ENCODE results near the gene SUN1.

Gene SUN1

GRCh38 chr7:805261-805660, 27.0 kb upstream of the SUN1 start:
- DNase-seq (ENCODE audit: low spot score), result no peak

GRCh38 chr7:815284-816216, 16.7 kb upstream of the SUN1 start:
- no peak for DNase-seq (ENCODE audit: low spot score)

- peak; percentile 98 for DNase-seq (ENCODE audit: low spot score)
Measured at GRCh38 chr7:816300-816750, 16.0 kb upstream of the SUN1 start.

DNA sequence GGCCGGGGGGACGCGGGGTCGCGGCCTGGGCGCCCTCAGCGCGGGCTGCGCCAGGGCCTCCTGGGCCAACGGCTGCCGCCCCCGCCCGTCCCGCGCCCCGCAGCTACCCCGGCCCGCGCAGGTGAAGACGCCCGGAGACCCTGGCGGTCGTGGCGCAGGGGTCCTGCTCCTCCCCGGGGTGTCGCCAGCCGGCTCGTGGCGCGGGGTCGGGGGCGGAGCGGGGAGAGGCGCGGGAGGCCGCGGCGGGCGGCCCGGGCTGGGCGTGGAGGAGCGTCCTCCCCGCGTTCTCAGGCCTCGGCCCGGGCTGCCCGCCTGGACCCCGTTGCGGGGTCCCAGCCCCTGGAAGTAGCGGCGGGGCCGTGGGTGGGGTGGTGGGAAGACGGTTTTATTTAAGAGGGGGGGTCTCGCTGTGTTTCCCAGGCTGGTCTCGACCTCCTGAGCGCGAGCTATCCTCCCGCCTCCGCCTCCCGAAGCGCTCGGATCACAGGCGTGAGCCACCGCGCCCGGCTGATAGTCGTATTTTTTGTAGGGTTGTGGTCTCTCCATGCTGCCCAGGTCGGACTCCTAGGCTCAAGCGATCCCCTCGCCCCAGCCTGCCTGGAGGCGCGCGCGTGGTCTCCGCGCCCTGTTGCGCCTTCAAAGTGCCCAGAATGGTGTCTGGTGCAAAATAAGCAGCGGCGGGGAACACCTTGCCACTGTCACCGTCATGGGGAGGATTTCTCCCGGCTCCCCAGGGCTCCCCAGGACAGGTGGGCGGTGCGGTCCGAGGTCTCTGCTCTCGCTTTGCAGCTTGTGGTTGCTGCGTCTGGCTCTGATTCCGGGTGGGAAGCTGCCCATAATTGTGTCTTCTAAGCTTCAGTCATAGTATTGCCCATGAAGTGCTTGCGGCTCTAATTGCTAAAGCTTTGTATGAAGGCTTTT, 15.3 kb upstream of the SUN1 start:
- DNase-seq (ENCODE audit: low spot score), result no peak

GRCh38 chr7:818031-818699, 14.1 kb upstream of the SUN1 start:
- no peak for DNase-seq (ENCODE audit: low spot score)

- no peak for DNase-seq (ENCODE audit: low spot score)
Measured at GRCh38 chr7:820341-820740, 11.9 kb upstream of the SUN1 start.

DNA sequence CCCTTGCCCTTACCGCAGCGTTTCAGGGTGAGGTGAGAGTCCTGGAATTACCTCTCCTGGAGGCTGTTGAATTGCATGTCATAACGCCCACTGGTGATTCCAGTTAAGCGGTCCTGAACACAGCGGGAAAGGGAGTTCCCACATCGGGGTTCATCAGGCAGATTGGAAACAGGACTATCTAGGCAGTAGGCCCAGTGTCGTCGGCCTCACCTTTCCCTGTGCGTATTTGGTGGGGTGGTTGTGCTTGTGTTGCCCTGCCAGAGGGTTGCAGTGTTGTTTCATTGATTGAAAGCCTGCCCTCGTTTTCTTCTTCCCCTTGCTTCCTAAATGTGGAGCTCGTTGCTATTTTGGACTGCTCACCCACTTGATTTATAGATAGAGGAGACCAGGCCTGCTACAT, 10.6 kb upstream of the SUN1 start:
- no peak for DNase-seq (ENCODE audit: low spot score)

GRCh38 chr7:822692-823276, 9.5 kb upstream of the SUN1 start:
- DNase-seq (ENCODE audit: low spot score), result no peak

- DNase-seq (ENCODE audit: low spot score), result no peak
Measured at GRCh38 chr7:823649-824048, 8.6 kb upstream of the SUN1 start.

- no peak for DNase-seq (ENCODE audit: low spot score)
Measured at GRCh38 chr7:824081-824480, 8.2 kb upstream of the SUN1 start.

GRCh38 chr7:824664-825063, 7.6 kb upstream of the SUN1 start:
- no peak for DNase-seq (ENCODE audit: low spot score)

DNA sequence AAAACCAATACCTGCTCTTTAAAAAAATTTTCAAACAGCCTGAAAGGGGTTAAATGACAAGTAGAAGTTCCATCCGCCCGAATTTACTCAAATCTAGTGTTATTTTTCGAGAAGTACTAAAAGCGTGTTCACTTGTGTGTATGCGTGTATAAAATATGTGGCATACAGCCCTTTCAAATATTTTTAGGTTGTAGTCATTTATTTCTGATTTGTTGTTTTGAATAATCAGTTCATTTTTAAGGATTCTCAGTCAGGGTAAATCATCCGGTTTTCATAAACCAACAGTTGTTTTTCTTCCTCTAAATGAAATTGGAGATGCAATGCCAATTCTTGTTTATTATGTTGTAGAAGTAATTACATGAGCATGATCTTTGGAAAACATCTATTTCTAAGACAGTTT, 6.9 kb upstream of the SUN1 start:
- no peak for DNase-seq (ENCODE audit: low spot score)

GRCh38 chr7:826230-826917, 5.9 kb upstream of the SUN1 start:
- no peak for DNase-seq (ENCODE audit: low spot score)

- no peak for DNase-seq (ENCODE audit: low spot score)
Measured at GRCh38 chr7:828793-829561, 3.3 kb upstream of the SUN1 start.

GRCh38 chr7:830069-830468, 2.2 kb upstream of the SUN1 start:
- DNase-seq (ENCODE audit: low spot score), result no peak

GRCh38 chr7:831596-832166, 595 bp upstream of the SUN1 start:
- peak; percentile 58 for DNase-seq (ENCODE audit: low spot score)

GRCh38 chr7:832968-833424, 720 bp downstream of the SUN1 start:
- no peak for DNase-seq (ENCODE audit: low spot score)

DNA sequence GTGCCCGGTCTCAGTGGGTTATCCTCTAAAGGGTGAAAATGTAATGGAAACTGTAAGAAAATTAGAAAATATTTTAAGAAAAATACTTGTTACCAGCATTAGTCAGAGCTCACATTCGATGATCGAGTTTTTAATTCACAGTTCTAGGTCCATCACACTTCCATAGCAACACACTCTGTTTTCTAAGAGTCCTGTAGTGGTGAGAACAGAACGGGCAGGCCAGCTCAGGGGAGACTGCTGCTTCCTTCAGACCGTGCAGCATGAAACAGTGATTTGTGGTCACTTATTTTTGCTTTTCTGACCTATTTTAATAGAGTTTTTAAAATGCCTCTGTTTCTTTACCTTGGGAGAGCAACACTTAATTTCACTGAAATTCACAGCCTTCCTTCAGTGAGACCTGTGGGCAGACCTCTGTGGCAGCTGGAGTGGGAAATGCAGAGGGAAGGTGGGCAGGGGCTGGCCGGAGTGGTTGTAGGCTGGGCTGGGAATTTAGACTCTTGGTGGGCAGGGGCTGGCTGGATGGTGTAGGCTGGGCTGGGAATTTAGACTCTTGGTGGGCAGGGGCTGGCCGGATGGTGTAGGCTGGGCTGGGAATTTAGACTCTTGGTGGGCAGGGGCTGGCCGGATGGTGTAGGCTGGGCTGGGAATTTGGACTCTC, 1.5 kb downstream of the SUN1 start:
- DNase-seq (ENCODE audit: low spot score), result no peak

- DNase-seq (ENCODE audit: low spot score), result no peak
Measured at GRCh38 chr7:834277-834676, 2.0 kb downstream of the SUN1 start.

GRCh38 chr7:835021-835420, 2.7 kb downstream of the SUN1 start:
- DNase-seq (ENCODE audit: low spot score), result no peak

Data from CD4-positive, alpha-beta T cell treated with Interleukin-6 at 100 ng/mL for 8 hours (primary cell).